22Rv1 (cell line): ENCODE measurements around the gene GPR17.

Source experiments
- H3K27ac ChIP-seq: fragments of 450-650 bp; 2 replicates; pipeline ENCODE4 v1.5.1; 2017
- ZFX ChIP-seq: fragments of 450-650 bp; IDR thresholded peaks from 2 replicates; pipeline ENCODE4 v1.6.1; 2017; ENCODE audit warnings: antibody characterized with exemption, borderline replicate concordance
- TF ChIP-seq, protein P1 (sequence below): fragments of 450-650 bp; IDR thresholded peaks from 2 replicates; pipeline ENCODE4 v1.5.1; 2017; ENCODE audit warnings: mild to moderate bottlenecking

GPR17 gene

GRCh38 chr2:127665267-127665893 lies 19.4 kb downstream of the GPR17 start:
- TF ChIP-seq, protein P1, sequence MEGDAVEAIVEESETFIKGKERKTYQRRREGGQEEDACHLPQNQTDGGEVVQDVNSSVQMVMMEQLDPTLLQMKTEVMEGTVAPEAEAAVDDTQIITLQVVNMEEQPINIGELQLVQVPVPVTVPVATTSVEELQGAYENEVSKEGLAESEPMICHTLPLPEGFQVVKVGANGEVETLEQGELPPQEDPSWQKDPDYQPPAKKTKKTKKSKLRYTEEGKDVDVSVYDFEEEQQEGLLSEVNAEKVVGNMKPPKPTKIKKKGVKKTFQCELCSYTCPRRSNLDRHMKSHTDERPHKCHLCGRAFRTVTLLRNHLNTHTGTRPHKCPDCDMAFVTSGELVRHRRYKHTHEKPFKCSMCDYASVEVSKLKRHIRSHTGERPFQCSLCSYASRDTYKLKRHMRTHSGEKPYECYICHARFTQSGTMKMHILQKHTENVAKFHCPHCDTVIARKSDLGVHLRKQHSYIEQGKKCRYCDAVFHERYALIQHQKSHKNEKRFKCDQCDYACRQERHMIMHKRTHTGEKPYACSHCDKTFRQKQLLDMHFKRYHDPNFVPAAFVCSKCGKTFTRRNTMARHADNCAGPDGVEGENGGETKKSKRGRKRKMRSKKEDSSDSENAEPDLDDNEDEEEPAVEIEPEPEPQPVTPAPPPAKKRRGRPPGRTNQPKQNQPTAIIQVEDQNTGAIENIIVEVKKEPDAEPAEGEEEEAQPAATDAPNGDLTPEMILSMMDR: no peak
- TF ChIP-seq ZFX: no peak
- no peak overlapping the region for H3K27ac ChIP-seq

GRCh38 chr2:127669056-127669455 lies 23.1 kb downstream of the GPR17 start:
- H3K27ac ChIP-seq: no peak overlapping the region
- no peak for TF ChIP-seq ZFX
- TF ChIP-seq, protein P1: no peak

- TF ChIP-seq, protein P1: no peak
- no peak for TF ChIP-seq ZFX
- no peak overlapping the region for H3K27ac ChIP-seq
Measured at GRCh38 chr2:127670055-127670956, 24.4 kb downstream of the GPR17 start.

GRCh38 chr2:127670957-127671290 lies 25.0 kb downstream of the GPR17 start:
- no peak overlapping the region for H3K27ac ChIP-seq
- TF ChIP-seq, protein P1: no peak

GRCh38 chr2:127671557-127672302 lies 25.8 kb downstream of the GPR17 start:
- TF ChIP-seq, protein P1: no peak
- TF ChIP-seq ZFX: no peak
- no peak overlapping the region for H3K27ac ChIP-seq

- TF ChIP-seq ZFX: no peak
- TF ChIP-seq, protein P1: no peak
- no peak overlapping the region for H3K27ac ChIP-seq
Measured at GRCh38 chr2:127672341-127673224, 26.6 kb downstream of the GPR17 start.
